ENCODE data around the gene MEIS1.
"Not testable (repeated sequence)": the region's sequence is repeated elsewhere in the genome, so short reads cannot be mapped to it uniquely, and the experiment has no call there.

MEIS1 gene

GRCh38 chr2:66466433-66466832, 31.5 kb downstream of the MEIS1 start:
- no peak for DNase-seq (ENCODE audit: low read depth in 2 of 3, low spot score in 2 of 3)

DNA sequence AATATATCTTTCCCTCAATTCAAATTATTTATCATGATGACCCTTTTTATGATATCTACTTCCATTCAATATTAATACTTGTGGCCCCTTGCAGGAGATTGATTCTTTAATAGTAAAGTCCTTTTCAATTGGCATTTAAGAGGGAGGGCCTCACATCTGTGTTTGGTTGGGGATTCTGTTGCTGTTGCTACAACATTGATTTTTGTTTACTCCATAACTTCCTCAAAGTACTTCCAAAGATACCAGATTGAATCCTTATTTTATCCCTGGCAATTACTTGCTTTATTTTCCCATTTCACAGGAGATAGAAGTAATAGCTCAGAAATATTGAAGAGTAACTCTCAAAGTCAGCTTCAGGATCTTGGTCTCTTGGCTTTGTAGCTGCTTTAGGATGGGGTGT, 32.8 kb downstream of the MEIS1 start:
- DNase-seq (ENCODE audit: low read depth in 2 of 3, low spot score in 2 of 3) = no peak

GRCh38 chr2:66469214-66469902, 34.4 kb downstream of the MEIS1 start:
- DNase-seq (ENCODE audit: low read depth in 2 of 3, low spot score in 2 of 3) = no peak

DNA sequence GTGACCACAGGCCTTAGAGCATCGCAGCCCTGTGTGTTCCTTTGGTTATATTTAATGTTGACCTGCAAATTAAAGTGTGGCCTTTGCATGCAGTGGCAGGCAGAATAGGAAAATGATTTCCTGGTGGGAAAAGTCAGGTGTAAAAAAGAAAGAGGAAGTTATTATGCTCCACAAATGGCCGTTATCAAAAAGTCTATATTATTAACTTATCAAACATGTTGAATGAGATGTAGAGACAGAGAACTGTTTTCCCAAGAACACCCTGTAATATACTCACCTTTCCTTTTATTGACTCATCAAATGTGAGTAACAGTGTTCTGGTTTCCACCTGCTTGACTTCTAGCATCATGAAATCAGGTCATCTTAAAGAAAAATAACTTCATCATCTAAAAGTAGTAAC, 35.3 kb downstream of the MEIS1 start:
- no peak for DNase-seq (ENCODE audit: low read depth in 2 of 3, low spot score in 2 of 3)

DNA sequence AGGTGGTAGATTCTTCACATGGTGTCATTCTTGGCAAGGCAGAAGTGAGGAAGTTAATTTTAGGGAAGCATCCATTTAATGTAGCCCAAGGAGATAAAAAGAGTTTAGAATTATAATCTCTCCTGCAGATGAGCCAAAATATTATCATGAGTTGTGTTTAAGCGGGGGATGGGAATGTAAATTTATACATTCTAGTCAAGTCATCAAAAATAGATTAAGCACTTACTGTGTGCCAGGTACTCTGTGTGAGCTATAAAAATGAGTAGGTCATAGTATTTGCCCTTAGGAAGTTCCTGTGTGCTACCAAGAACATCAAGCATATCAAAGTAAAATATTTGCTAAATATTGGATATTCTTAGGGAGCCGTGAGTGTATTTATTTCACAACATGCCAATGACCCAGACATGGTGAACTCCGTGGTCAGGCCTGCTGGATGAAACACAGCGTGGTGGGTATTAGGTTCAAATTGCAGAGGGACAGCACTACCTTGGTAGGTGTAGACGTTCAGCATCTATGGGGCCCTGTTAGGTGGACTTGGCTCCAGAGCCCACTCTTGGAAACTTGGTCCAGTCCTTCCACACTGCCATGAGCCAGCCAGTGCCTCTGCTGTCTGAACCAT, 37.4 kb downstream of the MEIS1 start:
- no peak for DNase-seq (ENCODE audit: low read depth in 2 of 3, low spot score in 2 of 3)

DNA sequence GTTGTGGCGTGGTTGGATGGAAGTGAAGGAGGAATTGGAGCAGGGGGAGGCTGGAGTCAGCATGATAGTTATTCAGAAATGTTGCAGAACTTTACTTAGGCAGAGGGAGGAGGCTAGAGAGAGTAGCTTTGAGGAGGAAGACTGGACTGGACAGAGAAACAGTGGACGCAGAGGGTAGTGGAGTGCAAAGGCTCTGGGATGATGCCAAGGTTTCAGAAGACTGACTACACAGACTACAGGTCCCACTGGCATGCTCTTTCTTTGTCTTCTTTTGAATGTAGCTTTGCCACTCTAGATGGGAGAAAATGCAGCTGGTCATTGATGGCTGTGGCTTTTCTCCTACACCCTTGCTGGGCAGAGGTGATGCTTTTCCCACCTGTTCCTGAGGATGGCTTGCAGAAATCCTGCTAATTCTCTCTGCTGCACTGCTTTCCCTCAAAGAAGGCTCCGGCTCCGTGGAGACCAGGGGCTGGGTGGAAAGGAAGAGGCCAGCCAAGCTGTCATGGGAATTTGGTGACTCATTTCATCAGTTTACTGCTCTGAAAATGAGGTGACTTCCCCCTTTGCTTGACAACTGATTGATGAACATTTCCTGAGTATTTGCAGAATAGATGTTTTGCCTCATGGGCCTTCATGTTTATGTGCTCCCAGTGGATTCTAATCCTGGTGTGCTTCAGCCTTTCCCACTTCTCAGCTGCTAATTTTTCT, 42.4 kb downstream of the MEIS1 start:
- DNase-seq (ENCODE audit: low read depth in 2 of 3, low spot score in 2 of 3) = no peak

DNA sequence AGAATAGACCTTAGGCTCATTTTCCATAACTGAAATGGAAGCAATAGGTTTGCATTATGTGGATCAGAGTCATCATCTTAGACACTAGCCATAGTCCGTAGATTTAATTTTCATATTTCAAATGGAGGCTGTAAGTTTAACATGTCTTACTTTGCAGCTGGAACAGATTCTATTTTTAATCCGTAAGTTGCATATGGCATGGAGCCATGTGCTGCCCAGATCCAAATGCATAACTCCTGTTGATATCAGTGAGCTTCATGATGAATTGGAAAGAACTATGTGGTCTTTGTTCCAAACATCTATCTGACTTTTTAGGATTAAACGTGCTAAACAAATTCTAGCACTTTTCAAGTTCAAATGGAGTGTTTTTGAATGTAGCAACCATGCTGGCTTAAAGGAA, 43.4 kb downstream of the MEIS1 start:
- DNase-seq (ENCODE audit: low read depth in 2 of 3, low spot score in 2 of 3) = no peak

DNA sequence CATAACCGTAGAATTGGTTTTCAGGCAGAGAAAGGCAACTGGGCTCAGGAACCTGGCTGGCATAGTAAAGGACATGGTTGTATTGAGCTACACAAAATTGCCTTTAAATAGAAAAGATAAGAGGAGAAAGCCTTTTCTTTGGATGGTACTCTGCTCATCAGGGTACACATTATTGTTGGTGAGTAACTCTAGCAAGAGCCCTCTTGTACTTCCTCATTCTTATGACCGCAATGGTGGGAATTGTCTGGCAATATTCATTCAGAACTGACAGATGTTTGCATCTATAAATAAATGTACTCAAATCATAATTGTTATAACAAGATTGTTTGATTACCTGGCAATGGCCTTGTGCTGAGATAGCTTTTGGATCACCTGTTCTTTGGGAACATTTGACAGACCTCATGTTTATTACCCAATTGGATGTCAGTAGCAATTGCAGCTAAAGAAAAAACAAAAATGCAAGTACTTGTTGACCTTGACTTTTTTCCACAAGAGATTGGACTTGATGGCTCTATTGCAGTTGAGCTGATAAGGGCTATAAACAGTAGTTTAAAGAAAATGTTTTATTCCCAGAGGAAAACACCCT, 43.9 kb downstream of the MEIS1 start:
- no peak for DNase-seq (ENCODE audit: low read depth in 2 of 3, low spot score in 2 of 3)

- DNase-seq (ENCODE audit: low read depth in 2 of 3, low spot score in 2 of 3) = no peak
These were observed 46.2 kb downstream of the MEIS1 start for GRCh38 chr2:66481100-66481549.

DNA sequence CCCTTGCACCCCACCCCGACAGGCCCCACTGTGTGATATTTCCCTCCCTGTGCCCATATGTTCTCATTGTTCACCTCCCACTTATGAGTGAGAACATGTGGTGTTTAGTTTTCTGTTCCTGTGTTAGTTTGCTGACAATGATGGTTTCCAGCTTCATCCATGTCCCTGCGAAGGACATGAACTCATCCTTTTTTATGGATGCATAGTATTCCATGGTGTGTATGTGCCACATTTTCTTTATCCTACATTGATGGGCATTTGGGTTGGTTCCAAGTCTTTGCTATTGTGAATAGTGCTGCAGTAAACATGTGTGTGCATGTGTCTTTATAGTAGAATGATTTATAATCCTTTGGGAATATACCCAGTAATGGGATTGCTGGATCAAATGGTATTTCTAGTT, 50.3 kb downstream of the MEIS1 start:
- DNase-seq (ENCODE audit: low read depth in 2 of 3, low spot score in 2 of 3) = not testable (repeated sequence)

DNA sequence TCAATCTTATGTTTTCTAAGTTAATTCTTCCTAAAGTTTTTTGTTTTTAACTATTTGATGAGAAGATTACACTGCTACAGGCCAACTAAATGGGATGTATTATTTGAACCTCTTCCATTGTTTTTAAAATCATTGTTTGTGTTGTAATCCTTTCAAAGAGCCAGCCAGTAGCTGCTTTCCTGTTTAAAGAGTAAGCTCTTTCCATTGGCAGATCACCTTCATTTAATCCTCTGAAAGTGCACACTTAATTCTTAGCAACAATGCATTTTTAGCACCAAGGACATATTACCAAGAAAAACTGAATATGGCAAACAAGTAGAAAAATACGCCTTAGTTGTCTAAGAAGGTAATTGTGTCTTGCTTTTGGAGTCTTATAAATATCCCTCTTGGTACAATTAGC, 54.0 kb downstream of the MEIS1 start:
- no peak for DNase-seq (ENCODE audit: low read depth in 2 of 3, low spot score in 2 of 3)

DNA sequence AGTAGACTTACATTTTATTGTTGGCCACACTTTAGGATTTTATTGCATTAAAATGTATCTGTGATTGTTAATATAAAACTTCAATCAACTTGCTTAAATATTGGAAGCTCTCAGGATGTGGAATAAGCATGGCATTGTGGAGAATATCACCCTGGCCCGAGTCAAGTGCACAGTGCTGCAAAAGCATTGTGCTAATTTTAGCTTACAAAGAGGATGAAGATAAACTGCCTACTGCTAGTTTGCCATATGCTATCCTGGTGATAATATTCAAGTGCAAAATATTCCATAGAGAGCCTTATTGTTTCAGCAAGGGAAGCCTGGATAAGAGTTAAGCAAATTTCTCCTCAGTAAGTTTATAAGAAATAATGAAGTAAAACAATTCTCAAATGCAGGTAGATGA, 54.5 kb downstream of the MEIS1 start:
- no peak for DNase-seq (ENCODE audit: low read depth in 2 of 3, low spot score in 2 of 3)

GRCh38 chr2:66490588-66491001, 55.7 kb downstream of the MEIS1 start:
- no peak for DNase-seq (ENCODE audit: low read depth in 2 of 3, low spot score in 2 of 3)

GRCh38 chr2:66494708-66495107, 59.8 kb downstream of the MEIS1 start:
- no peak for DNase-seq (ENCODE audit: low read depth in 2 of 3, low spot score in 2 of 3)

GRCh38 chr2:66495788-66496640, 61.1 kb downstream of the MEIS1 start:
- no peak for DNase-seq (ENCODE audit: low read depth in 2 of 3, low spot score in 2 of 3)

- no peak for DNase-seq (ENCODE audit: low read depth in 2 of 3, low spot score in 2 of 3)
These were observed 61.9 kb downstream of the MEIS1 start for GRCh38 chr2:66496670-66497420.

- no peak for DNase-seq (ENCODE audit: low read depth in 2 of 3, low spot score in 2 of 3)
These were observed 62.7 kb downstream of the MEIS1 start for GRCh38 chr2:66497431-66498288.

GRCh38 chr2:66498289-66498975, 63.5 kb downstream of the MEIS1 start:
- DNase-seq (ENCODE audit: low read depth in 2 of 3, low spot score in 2 of 3) = no peak

GRCh38 chr2:66501267-66501666, 66.3 kb downstream of the MEIS1 start:
- DNase-seq (ENCODE audit: low read depth in 2 of 3, low spot score in 2 of 3) = no peak

Measured in activated CD8-positive, alpha-beta memory T cell treated with anti-CD3 and anti-CD28 coated beads for 48 hours (primary cell).